Stimulated activated CD4-positive, alpha-beta T cell treated with anti-CD3 and anti-CD28 coated beads, TNF-alpha, amount 100 ng/mL, for 48 hours (primary cell): ENCODE measurements around the gene PRKN.

ENCODE experiments used
- DNase-seq, 3 donors: peaks; one replicate each; pipeline ENCODE4 v3.0.0-alpha.2; 2020; ENCODE audit warnings: low read depth in 3 of 3

The PRKN gene

GRCh38 chr6:162379757-162380409 lies 347.7 kb downstream of the PRKN start:
- DNase-seq, result no peak

- no peak for DNase-seq
Measured at GRCh38 chr6:162377735-162378134, 349.8 kb downstream of the PRKN start.

GRCh38 chr6:162373868-162374267 lies 353.7 kb downstream of the PRKN start:
- DNase-seq, result no peak

DNA sequence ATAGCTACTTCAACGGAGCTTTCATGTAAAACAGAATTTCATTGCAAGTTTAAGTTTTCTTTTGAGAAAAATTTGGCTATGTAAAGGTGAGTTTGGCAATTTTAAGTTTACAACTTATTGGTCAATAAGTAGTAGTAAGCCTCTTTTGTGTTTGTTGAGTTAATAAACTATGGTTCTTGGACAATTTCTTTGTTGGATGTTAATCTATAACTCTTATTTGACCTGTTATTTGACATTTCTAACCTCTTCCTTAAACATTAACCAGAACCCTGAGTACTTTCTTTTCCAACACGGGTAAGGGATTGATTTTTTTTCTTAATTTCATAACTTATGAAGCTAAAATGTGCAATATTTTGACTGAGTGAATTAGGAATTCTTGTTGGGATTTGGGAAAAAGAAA lies 354.4 kb downstream of the PRKN start:
- no peak for DNase-seq

GRCh38 chr6:162372106-162372505 lies 355.5 kb downstream of the PRKN start:
- DNase-seq, result no peak

- no peak for DNase-seq
Measured at GRCh38 chr6:162371121-162371520, 356.4 kb downstream of the PRKN start.

DNA sequence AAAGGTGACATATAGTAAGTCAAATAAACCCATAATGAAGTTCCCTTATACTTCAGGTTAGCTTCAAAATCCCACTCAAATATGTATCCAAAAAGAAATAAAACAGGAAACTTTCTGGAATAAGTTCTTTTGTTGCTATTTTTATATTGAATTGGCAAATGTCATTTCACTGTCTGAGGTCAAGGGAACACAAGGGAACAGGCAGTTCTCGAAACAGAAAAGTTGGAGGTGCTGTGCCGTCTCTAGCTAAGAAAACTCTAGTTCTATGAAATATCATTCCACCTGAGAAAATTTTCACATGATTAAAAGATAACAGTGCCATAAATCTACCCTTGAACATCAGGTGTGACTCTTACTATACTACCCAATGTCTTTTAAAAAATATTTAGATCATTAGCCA lies 358.5 kb downstream of the PRKN start:
- DNase-seq, result no peak

DNA sequence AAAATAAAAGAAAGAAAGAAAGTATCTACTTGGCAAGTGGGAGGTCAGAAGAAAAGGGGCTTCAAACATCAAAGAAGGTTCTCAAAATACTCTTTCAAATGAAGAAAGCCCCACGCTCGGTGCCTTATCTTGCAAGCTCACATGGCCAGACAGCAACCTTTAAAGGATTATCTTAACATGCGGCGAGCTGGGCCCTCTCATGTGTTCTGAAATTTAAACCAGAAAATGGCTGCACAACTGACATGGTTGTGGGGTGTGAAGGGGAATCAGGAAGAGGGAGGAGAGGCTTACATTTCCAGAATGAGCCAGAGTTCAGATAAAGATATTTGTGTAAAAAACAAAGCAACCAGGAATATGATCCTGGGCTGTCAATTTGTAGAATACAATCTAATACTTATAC lies 363.1 kb downstream of the PRKN start:
- no peak for DNase-seq

DNA sequence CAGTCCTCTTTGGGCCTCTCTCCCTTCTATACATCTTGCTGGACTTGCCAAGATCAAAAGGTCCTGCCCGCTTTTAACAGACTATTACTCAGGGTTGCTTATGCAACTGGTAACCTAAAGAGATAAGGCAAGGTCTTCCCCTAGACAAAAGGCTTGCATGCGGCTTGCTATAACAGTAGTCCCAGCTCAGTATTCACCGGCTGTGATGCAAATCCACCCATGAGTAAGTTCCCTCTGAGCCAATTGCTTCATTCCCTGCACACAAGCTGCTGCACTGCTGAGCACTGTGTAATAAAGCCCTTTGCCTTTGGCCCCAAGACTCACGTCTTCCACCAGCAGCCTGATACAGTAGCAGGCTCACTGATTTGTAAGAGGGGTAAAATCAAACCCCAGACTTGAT lies 363.8 kb downstream of the PRKN start:
- DNase-seq, result no peak

GRCh38 chr6:162360901-162361567 lies 366.5 kb downstream of the PRKN start:
- DNase-seq, result no peak

GRCh38 chr6:162358625-162359024 lies 368.9 kb downstream of the PRKN start:
- DNase-seq, result no peak

DNA sequence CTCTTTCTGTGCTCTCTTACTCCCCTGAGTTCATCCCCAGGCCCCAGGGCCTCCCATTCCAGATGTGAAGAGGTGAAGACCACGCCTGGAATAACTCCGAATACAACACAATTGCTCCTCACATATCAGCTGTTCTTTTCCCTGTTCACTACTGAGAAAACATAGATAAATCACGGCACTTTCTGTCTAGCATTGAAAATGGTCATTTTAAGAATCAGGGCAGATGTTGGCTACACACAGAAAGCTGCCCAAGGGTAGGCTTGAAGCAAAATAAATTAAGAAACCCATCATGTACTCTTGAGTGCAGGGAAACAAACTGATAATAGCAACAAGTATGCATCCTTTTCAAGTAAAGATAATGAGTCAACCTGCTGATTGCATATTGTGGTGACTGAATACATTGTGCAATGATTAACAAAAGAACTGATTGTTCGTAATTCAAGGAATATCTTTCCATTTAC lies 382.5 kb downstream of the PRKN start:
- no peak for DNase-seq

DNA sequence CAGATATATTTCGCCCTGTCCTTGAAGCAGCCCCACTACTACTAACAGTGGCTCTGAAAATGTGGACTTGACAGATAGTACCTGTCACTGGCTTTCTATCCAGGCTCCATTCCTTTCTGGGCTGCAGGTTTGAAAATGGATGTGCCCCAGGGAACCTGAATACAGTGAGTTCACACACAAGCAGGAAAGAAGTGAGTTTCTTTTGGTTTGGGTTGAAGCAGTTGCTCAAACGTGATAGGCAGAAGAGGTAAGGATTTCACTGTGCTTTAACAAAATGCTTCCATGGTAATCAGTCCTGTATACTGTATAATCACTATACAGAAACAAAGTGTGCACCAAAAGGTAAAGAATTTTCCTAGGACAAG lies 382.9 kb downstream of the PRKN start:
- DNase-seq, result no peak

DNA sequence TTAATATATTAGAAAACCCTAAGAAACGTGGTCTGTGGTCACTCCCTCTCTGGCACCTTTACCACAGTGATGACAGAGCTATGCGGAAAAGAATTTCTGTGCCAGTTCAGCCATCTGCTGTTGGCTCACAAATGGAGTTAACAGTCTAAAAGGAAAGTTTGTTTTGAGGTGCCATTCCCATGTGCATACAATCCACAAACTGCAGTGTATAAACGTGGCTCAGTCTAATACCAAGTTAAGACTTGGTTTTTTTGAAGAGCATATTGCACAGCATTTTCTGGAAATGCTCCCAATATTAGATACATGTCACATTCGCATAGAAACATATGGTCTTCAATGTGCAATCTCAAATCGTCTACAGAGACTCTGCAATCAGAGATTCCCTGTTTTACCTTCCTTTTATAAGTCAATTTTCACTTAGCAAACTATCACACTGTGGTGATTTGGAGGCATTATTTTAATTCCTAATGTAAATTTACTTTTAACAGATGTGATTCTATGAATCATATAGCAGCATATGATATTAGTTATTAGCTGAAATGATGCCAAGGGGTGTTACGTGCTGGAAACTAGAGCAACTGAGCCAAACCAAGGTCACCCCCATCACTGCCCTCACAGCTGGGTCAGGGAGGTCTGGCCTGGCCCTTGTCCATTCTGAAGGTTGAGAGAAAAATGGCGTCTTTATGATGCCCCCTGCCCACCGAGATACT lies 383.5 kb downstream of the PRKN start:
- no peak for DNase-seq

GRCh38 chr6:162343198-162343935 lies 384.2 kb downstream of the PRKN start:
- DNase-seq, result no peak

GRCh38 chr6:162337412-162337811 lies 390.2 kb downstream of the PRKN start:
- DNase-seq, result no peak

DNA sequence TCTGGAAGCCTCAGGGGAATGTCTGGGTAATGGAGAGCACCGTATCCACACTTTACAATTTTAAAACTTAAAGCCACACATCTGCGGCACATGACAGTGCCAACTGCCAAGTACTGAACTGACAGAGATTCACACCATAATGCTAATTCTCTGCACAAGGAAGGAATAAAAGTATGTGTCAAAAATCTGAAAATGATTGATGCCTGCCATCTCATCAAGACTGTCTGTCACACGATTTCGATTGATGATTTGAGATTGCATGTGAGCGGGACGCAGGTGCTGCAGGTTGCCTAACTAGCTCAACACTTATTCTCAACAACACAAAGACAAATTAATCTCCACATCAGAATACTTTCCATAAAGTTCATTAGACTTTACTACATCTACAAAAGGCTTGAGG lies 391.2 kb downstream of the PRKN start:
- DNase-seq, result no peak

DNA sequence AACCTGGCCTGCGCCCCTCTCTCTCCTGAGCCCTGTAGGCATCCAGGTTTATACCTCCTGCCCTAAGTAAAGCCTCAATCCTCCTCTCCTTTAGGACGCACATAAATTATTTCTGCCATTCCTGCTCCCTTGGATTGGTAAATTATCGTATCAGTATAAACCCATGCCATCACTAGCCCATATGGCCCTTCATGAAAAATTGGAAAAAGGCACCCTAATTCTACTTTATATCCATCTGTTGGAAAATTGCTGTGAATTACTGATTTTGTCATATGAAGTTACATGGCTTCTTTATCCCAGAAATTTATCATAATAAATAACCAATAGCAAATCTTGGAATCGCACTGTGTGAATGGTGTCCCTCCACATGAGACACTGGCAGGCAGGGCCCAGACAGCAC lies 395.2 kb downstream of the PRKN start:
- DNase-seq, result no peak

DNA sequence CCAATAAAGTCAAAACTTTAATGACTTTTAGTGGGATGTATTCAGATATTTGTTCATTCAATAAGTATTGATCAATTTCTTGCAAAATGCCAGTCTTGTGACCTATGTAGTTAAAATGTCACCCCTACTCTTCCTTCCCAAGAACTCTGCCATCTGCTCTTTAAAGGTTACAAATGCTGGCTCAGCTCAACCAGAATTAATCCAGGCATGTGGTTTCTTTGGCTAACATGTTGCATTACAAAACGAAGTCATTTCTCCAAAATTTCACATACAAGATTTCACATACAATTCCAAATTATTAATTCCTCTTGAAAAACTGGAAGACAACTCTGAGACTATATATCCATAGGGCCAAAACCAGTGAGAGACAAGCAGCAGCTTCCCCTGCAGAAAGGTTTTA lies 395.7 kb downstream of the PRKN start:
- no peak for DNase-seq

DNA sequence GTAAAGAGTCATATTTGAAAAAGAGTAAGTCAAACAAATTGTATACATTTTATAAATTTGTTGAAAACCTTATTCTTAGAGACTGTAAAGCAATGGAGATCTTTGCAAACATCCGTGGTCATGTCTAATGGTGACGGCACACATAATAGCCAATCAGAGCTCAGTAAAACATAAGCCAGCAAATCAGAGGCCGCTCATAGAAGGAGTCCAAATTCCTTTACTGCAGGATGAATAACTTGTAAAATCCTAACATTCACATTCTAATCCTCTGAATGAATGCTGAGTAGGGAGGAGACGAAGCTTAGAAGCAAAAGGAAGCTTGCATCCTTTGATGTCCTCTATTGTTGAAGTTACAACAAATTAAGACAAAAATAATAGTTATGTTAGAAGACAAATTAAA lies 401.7 kb downstream of the PRKN start:
- no peak for DNase-seq

- no peak for DNase-seq
Measured at GRCh38 chr6:162325051-162325450, 402.5 kb downstream of the PRKN start.

- no peak for DNase-seq
Measured at GRCh38 chr6:162315291-162315690, 412.3 kb downstream of the PRKN start.
